ENCODE results near the gene MEI1. TPM values are rescaled to one million over a fixed set of nuclear protein-coding genes. Genes with fewer than 3 reads are reported as not detected.

The MEI1 gene
- total and polyA plus RNA-seq, 9 of the 15 experiments (the other 6 are each of a cell fraction or from before 2014, with no cell fraction given), result 0.08 to 0.68 (median 0.18) TPM; not detected in 2

GRCh38 chr22:41845380-41846267 is 146.3 kb downstream of the MEI1 start (continued):
- TF ChIP-seq ARID2 (IDR thresholded peaks at IDR 0.05), result no peak
- TF ChIP-seq MEF2A (IDR thresholded peaks at IDR 0.05; ENCODE audit: control insufficient read depth, low read depth, low read length), result no peak
- no peak for TF ChIP-seq POLR2B (IDR thresholded peaks at IDR 0.05; ENCODE audit: low read depth, partially characterized antibody)
- TF ChIP-seq SMARCA4 (IDR thresholded peaks at IDR 0.05), result peak; percentile 97
- peak; percentile 97 for TF ChIP-seq SMARCE1 (IDR thresholded peaks at IDR 0.05)
- no peak for TF ChIP-seq ZNF174 (CRISPR knock-in tag; IDR thresholded peaks at IDR 0.05)
- no peak for TF ChIP-seq SIN3A (IDR thresholded peaks at IDR 0.05; ENCODE audit: borderline replicate concordance in 2 of 2, control insufficient read depth in 1 of 2, low read depth in 2 of 2, low read length in 2 of 2)
- no peak for TF ChIP-seq ZNF277 (CRISPR knock-in tag; IDR thresholded peaks at IDR 0.05; ENCODE audit: borderline replicate concordance)
- TF ChIP-seq PRMT5 (CRISPR knock-in tag; IDR thresholded peaks at IDR 0.05), result no peak
- TF ChIP-seq ZNF124 (CRISPR knock-in tag; IDR thresholded peaks at IDR 0.05), result no peak
- TF ChIP-seq NFRKB (IDR thresholded peaks at IDR 0.05; ENCODE audit: low read depth), result no peak
- TF ChIP-seq ZNF3 (CRISPR knock-in tag; IDR thresholded peaks at IDR 0.05), result no peak
- no peak for TF ChIP-seq ZNF407 (IDR thresholded peaks at IDR 0.05; ENCODE audit: low read depth)

Data from K562 (cell line).